OCI-LY7 (cell line): Measurements from ENCODE around the gene CTDSPL. TPM values are rescaled to one million over a fixed set of nuclear protein-coding genes. Genes with fewer than 3 reads are reported as not detected.

Experiments used
- BruUV-seq: library from RNA; stranded (reverse); fragments of 400-500 nt; replicated peaks from 2 replicates; lab custom pipeline; 2021; lab: Mats Ljungman, UMichigan
- CTCF ChIA-PET: fragments of 300-600 bp; sonication (Branson Sonifier 250); formaldehyde crosslinking; loops from one replicate; lab custom pipeline; 2022; ENCODE audit warnings: antibody characterized with exemption; ENCODE audit not compliant: unreplicated experiment; lab: Charles Lee
- POLR2A ChIA-PET: fragments of 300-600 bp; sonication (Branson Sonifier 250); formaldehyde crosslinking; loops from one replicate; lab custom pipeline; 2022; ENCODE audit warnings: antibody characterized with exemption; lab: Charles Lee
- DNase-seq: peaks from one replicate; pipeline ENCODE4 v3.0.0-alpha.2; 2015; ENCODE audit warnings: low spot score
- H2AFZ ChIP-seq: fragments of 200-600 bp; sonication (generic), shearing (Covaris generic); 2 replicates; pipeline ENCODE4 v1.6.1; 2014; ENCODE audit warnings: mild to moderate bottlenecking, antibody characterized with exemption, low read length, moderate library complexity
- H3K27ac ChIP-seq: fragments of 200-600 bp; sonication (generic); 2 replicates; pipeline ENCODE4 v1.5.1; 2014; ENCODE audit warnings: mixed run types, low read depth, mild to moderate bottlenecking, moderate library complexity, low read length, inconsistent platforms; ENCODE audit not compliant: poor library complexity, severe bottlenecking
- H3K36me3 ChIP-seq: fragments of 200-600 bp; sonication (generic); 2 replicates; pipeline ENCODE4 v1.6.1; 2014; ENCODE audit warnings: mild to moderate bottlenecking, antibody characterized with exemption, low read length, moderate library complexity, mixed read lengths; ENCODE audit not compliant: insufficient read depth
- H3K4me1 ChIP-seq: fragments of 200-600 bp; sonication (generic); 2 replicates; pipeline ENCODE4 v1.5.1; 2014; ENCODE audit warnings: mild to moderate bottlenecking, low read length; ENCODE audit not compliant: insufficient read depth, poor library complexity, severe bottlenecking
- H3K4me2 ChIP-seq: fragments of 200-600 bp; sonication (generic); 2 replicates; pipeline ENCODE4 v1.6.1; 2014; ENCODE audit warnings: mild to moderate bottlenecking, low read length
- H3K4me3 ChIP-seq: fragments of 200-600 bp; sonication (generic); 2 replicates; pipeline ENCODE4 v1.5.1; 2014; ENCODE audit warnings: mild to moderate bottlenecking, low read depth, low read length; ENCODE audit not compliant: poor library complexity, severe bottlenecking
- H3K79me2 ChIP-seq: fragments of 200-600 bp; sonication (generic); 2 replicates; pipeline ENCODE4 v1.6.1; 2016; ENCODE audit warnings: low read depth, mild to moderate bottlenecking, low read length, moderate library complexity, mixed read lengths; ENCODE audit not compliant: insufficient read depth
- H3K9me2 ChIP-seq: fragments of 200-600 bp; sonication (generic); 2 replicates; pipeline ENCODE4 v1.6.1; 2016; ENCODE audit warnings: mild to moderate bottlenecking, low read length, mixed read lengths; ENCODE audit not compliant: insufficient read depth
- H3K9me3 ChIP-seq: fragments of 200-600 bp; sonication (generic); 2 replicates; pipeline ENCODE4 v1.6.1; 2014; ENCODE audit warnings: mild to moderate bottlenecking, mixed run types, low read length, mixed read lengths
- H4K20me1 ChIP-seq: fragments of 200-600 bp; sonication (generic); 2 replicates; pipeline ENCODE4 v1.6.1; 2014; ENCODE audit warnings: mild to moderate bottlenecking, antibody characterized with exemption, low read length, moderate library complexity, mixed read lengths; ENCODE audit not compliant: insufficient read depth
- CTCF ChIP-seq: fragments of 200-600 bp; sonication (generic); conservative IDR thresholded peaks from 2 replicates; pipeline ENCODE4 v1.5.1; 2014; ENCODE audit warnings: mild to moderate bottlenecking, antibody characterized with exemption, low read length, moderate library complexity, mixed read lengths
- EZH2phosphoT487 ChIP-seq: fragments of 200-600 bp; sonication (generic); IDR thresholded peaks from 2 replicates; pipeline ENCODE4 v1.6.1; 2018; ENCODE audit warnings: low read depth, borderline replicate concordance, mild to moderate bottlenecking, mixed run types, antibody characterized with exemption, low read length, moderate library complexity, mixed read lengths
- intact Hi-C: fragments of 100-400 bp; cut with micrococcal nuclease; formaldehyde crosslinking; loops from one replicate; pipeline ENCODE4 v1.10.0; 2022; ENCODE audit not compliant: unreplicated experiment
- total RNA-seq, 2 experiments: library from RNA; depleted of rRNA in 1 of 2; stranded (reverse); fragments of >200 nt in 1 of 2; shearing (Covaris generic) in 1 of 2; gene quantifications; 2 replicates each; pipeline ENCODE4 v1.2.3, GENCODE V29; 2014 to 2022

CTDSPL gene
- total RNA-seq, 2 experiments from 2014 or later: 0.38 TPM; not detected in 1

- H2AFZ ChIP-seq: no peak overlapping the region
- no peaks in the 10 kb centered on the region for H3K36me3 ChIP-seq
- ChIA-PET CTCF (no interaction called here), POLR2A (no interaction called here)
- H3K4me2 ChIP-seq: no peak overlapping the region
- DNase-seq: no peak
- no peak overlapping the region for H3K27ac ChIP-seq
- TF ChIP-seq CTCF (no peak), EZH2phosphoT487 (no peak)
- no peak overlapping the region for H3K4me3 ChIP-seq
- no peaks in the 10 kb centered on the region for H4K20me1 ChIP-seq
- BruUV-seq: no TSS peak
- no peaks in the 10 kb centered on the region for H3K4me1 ChIP-seq
- H3K79me2 ChIP-seq: no peaks in the 10 kb centered on the region
- no peaks in the 10 kb centered on the region for H3K9me2 ChIP-seq
- intact Hi-C loops: no loop called here
- H3K9me3 ChIP-seq: no peaks in the 10 kb centered on the region
Observed at GRCh38 chr3:38011111-38011510, 149.4 kb downstream of the CTDSPL start.

GRCh38 chr3:38015485-38015884, 153.8 kb downstream of the CTDSPL start:
- Histone ChIP-seq H3K9me2 (no peaks in the 10 kb centered on the region), H3K9me3 (no peaks in the 10 kb centered on the region), H3K36me3 (no peaks in the 10 kb centered on the region), H3K79me2 (no peaks in the 10 kb centered on the region), H3K4me2 (no peak overlapping the region), H3K4me3 (no peak overlapping the region), H4K20me1 (no peaks in the 10 kb centered on the region), H3K27ac (no peak overlapping the region), H2AFZ (no peak overlapping the region), H3K4me1 (no peaks in the 10 kb centered on the region)
- intact Hi-C loops: no loop called here
- no peak for DNase-seq
- TF ChIP-seq CTCF (no peak), EZH2phosphoT487 (no peak)
- BruUV-seq: no TSS peak
- ChIA-PET POLR2A (no interaction called here), CTCF (interaction anchor here (0.6 kb wide), 1 partner anchor 21 kb away, joined by 4 read pairs; no protein-coding TSS in a partner anchor)

- H3K36me3 ChIP-seq: no peaks in the 10 kb centered on the region
- intact Hi-C loops: no loop called here
- H4K20me1 ChIP-seq: no peaks in the 10 kb centered on the region
- no peaks in the 10 kb centered on the region for H3K9me2 ChIP-seq
- H3K4me2 ChIP-seq: no peak overlapping the region
- no peak overlapping the region for H2AFZ ChIP-seq
- no peaks in the 10 kb centered on the region for H3K4me1 ChIP-seq
- H3K4me3 ChIP-seq: no peak overlapping the region
- POLR2A ChIA-PET: no interaction called here
- no peaks in the 10 kb centered on the region for H3K9me3 ChIP-seq
- BruUV-seq: no TSS peak
- TF ChIP-seq CTCF: no peak
- no peak for TF ChIP-seq EZH2phosphoT487
- no peaks in the 10 kb centered on the region for H3K79me2 ChIP-seq
- CTCF ChIA-PET: interaction anchor here (0.6 kb wide), 1 partner anchor 22 kb away, joined by 4 read pairs; no protein-coding TSS in a partner anchor
- DNase-seq: no peak
- H3K27ac ChIP-seq: no peak overlapping the region
Observed at GRCh38 chr3:38015984-38016383, 154.3 kb downstream of the CTDSPL start.
